ENCODE measurements around the gene ACOT13.
A peak's percentile ranks its signal among the peaks of the same experiment; 100 is the strongest.
"Not testable (repeated sequence)": the region's sequence is repeated elsewhere in the genome, so short reads cannot be mapped to it uniquely, and the experiment has no call there.

Gene ACOT13

GRCh38 chr6:24692848-24693592 is 26.1 kb downstream of the ACOT13 start:
- peak; percentile 75 for DNase-seq

- DNase-seq = no peak
Measured at GRCh38 chr6:24694198-24694597, 27.3 kb downstream of the ACOT13 start.

- peak; percentile 81 for DNase-seq
Measured at GRCh38 chr6:24695635-24696034, 28.8 kb downstream of the ACOT13 start.

GRCh38 chr6:24696097-24696496 is 29.2 kb downstream of the ACOT13 start:
- DNase-seq = no peak

GRCh38 chr6:24699521-24700359 is 32.9 kb downstream of the ACOT13 start:
- DNase-seq = no peak

- no peak for DNase-seq
Measured at GRCh38 chr6:24702720-24703282, 35.9 kb downstream of the ACOT13 start.

- no peak for DNase-seq
Measured at GRCh38 chr6:24704468-24704867, 37.6 kb downstream of the ACOT13 start.

GRCh38 chr6:24708612-24709011 is 41.7 kb downstream of the ACOT13 start:
- no peak for DNase-seq

- no peak for DNase-seq
Measured at GRCh38 chr6:24709014-24709711, 42.3 kb downstream of the ACOT13 start.

- peak; percentile 24 for DNase-seq
Measured at GRCh38 chr6:24710519-24711303, 43.8 kb downstream of the ACOT13 start.

GRCh38 chr6:24716602-24717148 is 49.8 kb downstream of the ACOT13 start:
- not testable (repeated sequence) for DNase-seq

- DNase-seq = peak; percentile 76
Measured at GRCh38 chr6:24718449-24719124, 51.7 kb downstream of the ACOT13 start.

GRCh38 chr6:24719125-24719971 is 52.5 kb downstream of the ACOT13 start, which contains the start of gene C6orf62:
C6orf62 (minus strand) TSS chr6:24719154; CDS start chr6:24718668, 486 bp downstream.
- peak; percentile 67 for DNase-seq

GRCh38 chr6:24720131-24720603 is 53.3 kb downstream of the ACOT13 start:
- peak; percentile 52 for DNase-seq

GRCh38 chr6:24720604-24721460 is 54.0 kb downstream of the ACOT13 start:
- DNase-seq = peak; percentile 100

GRCh38 chr6:24721461-24722215 is 54.8 kb downstream of the ACOT13 start:
- peak; percentile 97 for DNase-seq

- no peak for DNase-seq
Measured at GRCh38 chr6:24723270-24723669, 56.4 kb downstream of the ACOT13 start.

GRCh38 chr6:24730653-24731052 is 63.8 kb downstream of the ACOT13 start:
- not testable (repeated sequence) for DNase-seq
